ENCODE data around the gene RAPGEF4.

Gene RAPGEF4

GRCh38 chr2:172735582-172736423 lies at the start of gene RAPGEF4:
Gene RAPGEF4 (plus strand): TSS chr2:172735845. CDS start chr2:172735984, 139 bp downstream.
- no peak for DNase-seq (ENCODE audit: low read depth)

- no peak for DNase-seq (ENCODE audit: low read depth)
Measured at GRCh38 chr2:172693037-172693436, 42.6 kb upstream of the RAPGEF4 start.

GRCh38 chr2:172693529-172694455 lies 41.9 kb upstream of the RAPGEF4 start:
- no peak for DNase-seq (ENCODE audit: low read depth)

GRCh38 chr2:172697296-172697695 lies 38.3 kb upstream of the RAPGEF4 start:
- no peak for DNase-seq (ENCODE audit: low read depth)

GRCh38 chr2:172698041-172698863 lies 37.4 kb upstream of the RAPGEF4 start:
- no peak for DNase-seq (ENCODE audit: low read depth)

GRCh38 chr2:172701250-172701649 lies 34.4 kb upstream of the RAPGEF4 start:
- no peak for DNase-seq (ENCODE audit: low read depth)

- no peak for DNase-seq (ENCODE audit: low read depth)
Measured at GRCh38 chr2:172702451-172702850, 33.2 kb upstream of the RAPGEF4 start.

- DNase-seq (ENCODE audit: low read depth) = no peak
Measured at GRCh38 chr2:172704072-172704936, 31.3 kb upstream of the RAPGEF4 start.

- DNase-seq (ENCODE audit: low read depth) = no peak
Measured at GRCh38 chr2:172705352-172705751, 30.3 kb upstream of the RAPGEF4 start.

- DNase-seq (ENCODE audit: low read depth) = no peak
Measured at GRCh38 chr2:172708247-172708646, 27.4 kb upstream of the RAPGEF4 start.

- DNase-seq (ENCODE audit: low read depth) = no peak
Measured at GRCh38 chr2:172709566-172710291, 25.9 kb upstream of the RAPGEF4 start.

GRCh38 chr2:172710584-172711047 lies 25.0 kb upstream of the RAPGEF4 start:
- no peak for DNase-seq (ENCODE audit: low read depth)

- no peak for DNase-seq (ENCODE audit: low read depth)
Measured at GRCh38 chr2:172711110-172711509, 24.5 kb upstream of the RAPGEF4 start.

GRCh38 chr2:172712251-172712650 lies 23.4 kb upstream of the RAPGEF4 start:
- no peak for DNase-seq (ENCODE audit: low read depth)

- DNase-seq (ENCODE audit: low read depth) = no peak
Measured at GRCh38 chr2:172713365-172713875, 22.2 kb upstream of the RAPGEF4 start.

GRCh38 chr2:172722481-172722880 lies 13.2 kb upstream of the RAPGEF4 start:
- no peak for DNase-seq (ENCODE audit: low read depth)

- DNase-seq (ENCODE audit: low read depth) = no peak
Measured at GRCh38 chr2:172723286-172723685, 12.4 kb upstream of the RAPGEF4 start.

GRCh38 chr2:172724724-172725123 lies 10.9 kb upstream of the RAPGEF4 start:
- DNase-seq (ENCODE audit: low read depth) = no peak

- no peak for DNase-seq (ENCODE audit: low read depth)
Measured at GRCh38 chr2:172725284-172725683, 10.4 kb upstream of the RAPGEF4 start.

- DNase-seq (ENCODE audit: low read depth) = no peak
Measured at GRCh38 chr2:172725746-172726145, 9.9 kb upstream of the RAPGEF4 start.

All from CMK (cell line).